ENCODE data around the gene BCAP29.

Gene BCAP29

DNA sequence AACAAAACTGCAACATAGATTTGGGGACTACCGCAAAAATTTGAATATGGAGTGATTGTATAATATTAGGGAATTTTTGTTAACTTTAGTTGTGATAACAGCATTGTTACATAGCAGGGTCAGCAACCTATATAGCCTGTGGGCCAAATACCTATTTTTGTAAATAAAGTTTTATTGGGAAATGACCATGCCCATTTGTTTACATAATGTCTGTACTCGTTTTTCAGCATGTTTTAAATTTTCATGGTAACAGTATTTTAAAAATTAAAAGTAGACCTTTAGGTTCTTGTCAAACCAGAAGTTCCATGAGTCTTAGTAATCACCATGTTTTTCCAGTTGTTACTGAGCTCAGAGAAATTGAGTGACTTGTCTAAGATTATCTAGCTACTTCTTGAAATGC lies 4.7 kb downstream of the BCAP29 start:
- FAIRE-seq, result no peak

DNA sequence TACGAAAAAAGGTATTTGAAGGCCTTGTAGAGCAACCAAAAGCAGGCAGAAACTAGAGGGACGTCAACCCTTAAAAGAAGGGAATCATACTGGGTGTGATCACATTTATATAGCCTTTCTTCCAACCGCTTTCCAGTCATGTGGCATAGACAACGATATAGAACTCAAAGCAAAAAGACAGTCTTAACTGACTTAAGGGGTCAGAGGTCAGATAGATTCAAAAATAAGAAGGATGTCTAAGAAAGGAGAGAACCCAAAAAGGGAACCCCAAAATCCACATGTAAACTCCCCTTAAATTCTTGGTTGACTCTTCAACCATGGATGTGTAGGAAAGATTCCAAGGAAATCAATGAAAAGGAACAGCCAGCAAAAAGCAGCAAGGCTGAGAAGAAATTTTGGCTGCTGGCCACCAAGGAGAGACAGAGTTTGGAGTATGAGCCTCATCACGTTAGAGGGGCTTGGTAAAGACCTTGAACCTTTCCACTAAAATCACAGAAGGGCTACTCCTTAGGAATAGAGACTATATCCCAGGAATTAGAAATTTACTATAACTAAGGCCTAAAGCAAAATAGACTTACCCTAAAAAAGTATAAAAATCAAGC lies 8.6 kb downstream of the BCAP29 start:
- FAIRE-seq, result no peak

DNA sequence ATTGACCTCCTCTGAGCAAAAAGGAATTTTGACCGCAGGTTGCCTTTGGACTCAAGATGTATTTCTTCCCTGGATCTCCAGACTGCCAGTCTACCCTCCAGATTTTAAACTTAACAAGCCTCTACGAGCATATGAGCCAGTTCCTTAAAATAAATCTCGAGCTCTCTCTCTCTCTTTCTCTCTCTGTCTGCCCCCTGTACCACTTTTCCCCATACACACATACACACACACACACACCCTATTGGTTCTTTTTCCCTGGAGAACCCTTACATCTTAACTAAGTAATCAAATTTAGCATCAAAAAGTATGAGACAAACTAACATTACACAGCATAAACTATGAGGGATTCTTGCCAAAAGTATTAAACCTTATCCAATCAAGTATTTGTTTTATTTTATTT lies 11.4 kb downstream of the BCAP29 start:
- no peak for FAIRE-seq

DNA sequence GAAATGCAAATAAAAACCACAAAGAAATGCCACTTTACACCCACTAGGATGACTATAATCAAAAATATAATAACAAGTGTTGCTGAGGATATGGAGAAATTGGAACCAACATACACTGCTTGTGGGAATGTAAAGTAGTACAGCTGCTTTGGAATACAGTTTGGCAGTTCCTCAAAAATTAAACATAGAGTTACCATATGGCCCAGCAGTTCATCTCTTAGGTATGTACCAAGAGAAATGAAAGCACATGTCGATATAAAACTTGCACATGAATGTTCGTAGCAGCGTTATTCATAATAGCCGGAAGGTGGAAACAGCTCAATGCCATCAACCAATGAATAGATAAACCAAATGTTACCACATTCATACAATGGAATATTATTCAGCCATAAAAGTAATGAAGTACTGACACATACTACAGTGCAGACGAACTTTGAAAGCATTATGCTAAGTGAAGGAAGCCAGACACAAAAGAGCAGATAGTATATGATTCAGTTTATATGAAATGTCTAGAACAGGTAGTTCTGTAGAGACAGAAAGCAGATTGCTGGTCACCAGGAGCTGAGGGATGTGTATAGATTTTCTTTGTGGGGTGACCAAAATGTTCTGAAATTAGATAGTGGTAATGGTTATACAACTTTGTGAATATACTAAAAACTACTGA lies 12.4 kb downstream of the BCAP29 start:
- FAIRE-seq, result no peak

DNA sequence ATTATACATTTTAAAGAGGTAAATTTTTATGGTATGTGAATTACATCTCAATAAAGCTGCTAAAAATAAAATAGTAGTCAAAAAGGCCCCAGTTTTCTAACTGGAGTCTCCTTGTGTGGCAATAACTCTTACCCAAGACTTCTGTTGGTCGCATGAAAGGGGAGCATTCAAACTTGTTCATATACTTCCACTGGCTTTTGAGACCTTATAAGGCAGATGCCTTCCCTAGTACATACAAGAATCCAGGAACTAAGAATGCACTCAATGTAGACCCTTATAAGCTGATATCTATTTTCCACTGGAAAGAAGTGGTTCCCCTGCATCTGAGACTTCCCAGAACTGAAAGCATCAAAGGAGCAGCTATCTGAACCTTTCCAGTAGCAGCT lies 13.0 kb downstream of the BCAP29 start:
- FAIRE-seq, result no peak

DNA sequence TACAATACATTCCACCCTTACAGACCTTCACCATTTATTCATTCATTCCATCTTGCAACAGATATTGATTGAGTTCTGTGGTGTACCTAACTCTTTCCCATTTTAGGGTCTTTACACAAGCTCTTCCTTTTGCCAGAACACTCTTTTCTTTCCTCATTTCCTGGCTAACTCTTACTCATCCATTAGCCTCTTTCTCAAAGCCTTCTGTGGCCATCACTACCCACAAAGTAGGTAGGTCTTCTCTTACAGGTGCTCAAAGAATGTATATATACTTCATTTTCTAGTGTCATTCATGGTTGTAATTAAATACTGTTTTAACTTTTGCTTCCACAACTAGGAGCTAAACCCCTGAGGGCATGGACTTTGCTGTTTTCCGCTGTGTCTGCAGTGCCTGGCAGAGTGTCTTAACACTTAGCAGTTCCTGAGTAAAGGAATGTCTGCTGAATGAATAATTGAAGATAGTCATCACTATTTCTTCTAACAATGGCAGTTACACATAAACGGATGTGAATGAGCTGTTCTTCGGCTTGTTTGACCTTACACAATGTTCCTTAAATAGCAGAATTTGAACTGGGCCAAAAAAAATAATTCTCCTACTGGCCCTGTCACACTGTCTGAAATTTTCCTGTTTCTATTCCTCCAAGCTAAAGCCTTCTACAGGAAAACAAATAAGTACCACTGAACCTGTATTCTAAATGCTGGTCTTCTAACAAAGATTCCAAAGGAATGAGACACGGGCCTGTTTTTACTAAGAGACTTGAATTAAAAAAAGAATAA lies 15.1 kb downstream of the BCAP29 start:
- no peak for FAIRE-seq

DNA sequence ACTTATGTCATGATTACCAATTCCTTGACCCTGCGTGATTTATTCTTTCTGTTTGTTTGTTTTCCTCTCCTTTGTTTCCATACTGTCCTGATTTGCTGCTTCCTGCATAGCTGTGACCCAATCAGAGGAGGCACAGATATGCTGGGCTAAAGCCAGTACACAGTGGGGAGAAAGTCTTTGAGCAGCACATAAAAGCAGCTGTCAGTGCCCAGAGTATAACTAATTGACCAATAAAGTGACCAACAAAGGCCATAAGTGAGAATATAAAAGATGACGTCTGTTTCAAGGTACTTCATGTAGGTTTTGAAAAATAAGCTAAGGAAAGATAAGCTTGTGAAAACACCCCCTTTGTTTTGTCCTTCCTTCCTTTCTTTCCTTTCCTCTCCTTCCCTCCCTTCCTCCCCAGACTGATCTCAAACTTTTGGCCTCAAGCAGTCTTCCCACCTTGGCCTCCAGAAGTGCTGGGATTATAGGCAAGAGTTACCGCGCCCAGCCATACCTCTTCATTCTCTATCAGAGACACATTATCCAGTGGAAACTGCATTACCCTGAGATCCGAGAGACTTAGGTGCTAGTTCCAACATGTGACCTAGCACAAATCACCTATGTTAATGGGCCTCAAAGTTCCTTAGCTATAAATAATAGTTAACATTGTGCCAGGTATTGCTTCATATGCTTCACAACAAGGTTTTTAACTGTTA lies 17.0 kb downstream of the BCAP29 start:
- FAIRE-seq, result no peak

DNA sequence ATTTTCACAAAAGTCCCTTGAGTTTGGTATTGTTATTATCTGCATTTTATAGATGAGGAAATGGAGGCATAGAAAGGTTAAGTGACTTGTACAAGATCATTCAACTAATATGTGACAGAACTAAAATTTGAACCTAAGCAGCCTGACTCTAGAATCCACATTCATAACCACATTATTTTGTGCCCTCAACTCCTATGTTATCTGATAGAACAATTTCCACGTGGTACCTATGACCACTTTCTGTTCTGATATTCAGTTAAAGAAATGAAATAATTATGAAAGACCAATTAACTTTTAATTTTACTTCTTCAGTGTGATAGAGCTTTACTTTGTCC lies 17.5 kb downstream of the BCAP29 start:
- no peak for FAIRE-seq

DNA sequence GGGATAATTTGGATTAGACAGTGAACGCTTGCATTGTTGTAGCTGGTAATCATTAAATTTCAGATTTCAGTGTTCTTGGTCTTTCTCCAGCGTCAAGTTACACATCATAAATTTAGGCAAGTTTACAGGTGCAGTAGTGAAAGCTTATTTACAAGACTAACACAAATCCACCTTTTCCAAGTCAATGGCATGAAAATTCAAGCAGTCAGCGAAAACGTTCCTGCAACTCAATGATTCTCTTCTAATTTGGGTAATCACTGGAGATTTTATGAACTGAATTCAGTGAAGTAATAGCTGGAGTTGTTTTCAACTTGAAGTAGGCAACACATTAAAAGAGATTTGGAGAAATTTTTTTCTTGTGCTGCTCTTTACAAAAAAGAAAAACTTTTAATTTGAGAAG lies 17.9 kb downstream of the BCAP29 start:
- no peak for FAIRE-seq

DNA sequence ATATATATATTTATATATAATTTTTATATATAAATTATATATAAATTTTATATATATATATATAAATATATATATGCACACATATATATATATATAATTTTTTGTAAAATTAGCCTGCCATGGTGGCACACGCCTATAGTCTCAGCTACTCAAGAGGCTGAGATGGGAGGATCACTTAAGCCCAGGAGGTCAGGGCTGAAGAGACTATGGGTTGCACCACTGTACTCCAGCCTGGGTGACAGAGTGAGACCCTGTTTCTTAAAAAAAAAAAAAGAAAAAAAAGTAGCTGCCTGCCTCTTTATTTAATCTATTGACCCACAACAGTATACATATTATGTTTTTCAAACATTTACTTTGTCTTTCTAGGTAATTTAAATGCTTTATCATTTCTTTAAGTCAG lies 19.2 kb downstream of the BCAP29 start:
- no peak for FAIRE-seq

DNA sequence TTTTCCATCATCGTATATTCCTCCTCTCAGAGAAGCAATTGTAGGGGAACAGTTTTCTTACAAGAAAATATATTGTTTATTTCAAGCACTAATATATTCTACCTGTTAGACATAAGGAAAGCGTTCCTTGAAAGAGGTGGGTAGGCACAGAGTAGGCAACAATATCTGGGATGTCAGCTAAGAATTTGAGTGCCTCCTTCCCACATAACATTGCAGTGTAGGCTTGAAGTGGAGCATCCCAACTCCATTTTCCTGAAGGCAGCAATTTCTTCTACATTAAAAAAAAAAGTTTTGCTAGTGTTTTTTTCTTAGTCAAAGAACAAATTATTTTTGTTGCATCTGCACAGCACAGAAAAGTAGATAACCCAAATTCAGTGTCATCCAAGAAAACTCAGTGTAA lies 20.8 kb downstream of the BCAP29 start:
- FAIRE-seq, result no peak

DNA sequence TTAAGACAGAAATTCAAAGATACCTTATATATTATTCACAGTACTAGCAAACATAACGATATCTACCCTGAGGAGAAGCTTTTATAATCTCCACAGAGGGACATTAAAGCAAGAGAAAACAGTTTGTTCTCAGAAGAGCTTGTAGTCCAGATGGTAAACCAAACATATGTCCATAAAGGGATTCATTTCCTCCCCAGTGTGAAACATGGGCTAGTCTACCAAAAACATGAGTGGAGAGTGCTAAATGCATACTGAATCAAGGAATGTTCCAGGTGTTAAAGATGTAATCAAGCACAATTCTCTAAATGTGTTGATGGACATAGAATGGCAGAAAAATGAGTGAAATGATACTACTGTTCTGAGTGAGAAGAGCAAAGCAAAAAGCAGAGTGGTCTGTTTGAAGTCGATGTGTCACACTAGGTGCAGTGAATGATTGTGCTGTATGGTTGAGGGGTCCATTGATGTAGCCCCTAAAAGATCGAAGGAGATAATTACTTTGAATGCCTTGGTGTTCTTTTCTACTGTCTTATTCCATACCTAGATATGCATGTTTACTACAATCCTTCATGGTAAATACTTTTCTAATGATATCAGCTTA lies 25.3 kb downstream of the BCAP29 start:
- FAIRE-seq, result no peak

DNA sequence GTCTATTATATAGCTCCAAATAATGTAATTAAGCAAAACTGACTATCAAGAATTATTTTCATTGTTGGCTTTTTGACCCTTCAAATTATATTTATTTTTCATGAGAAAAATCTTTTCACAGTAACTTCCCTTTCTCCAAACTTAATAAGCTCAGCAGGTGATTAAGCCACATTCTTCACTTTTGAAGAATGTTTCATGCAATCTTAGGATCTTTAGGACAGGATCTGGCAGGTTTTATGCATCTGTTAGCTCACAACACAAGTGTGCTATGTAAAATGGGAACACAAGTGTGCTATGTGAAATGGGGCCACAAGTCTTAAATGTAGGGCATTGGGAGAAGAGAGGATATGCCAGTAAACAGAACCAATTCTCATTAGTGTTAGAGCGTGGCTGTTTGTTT lies 26.3 kb downstream of the BCAP29 start:
- no peak for FAIRE-seq

DNA sequence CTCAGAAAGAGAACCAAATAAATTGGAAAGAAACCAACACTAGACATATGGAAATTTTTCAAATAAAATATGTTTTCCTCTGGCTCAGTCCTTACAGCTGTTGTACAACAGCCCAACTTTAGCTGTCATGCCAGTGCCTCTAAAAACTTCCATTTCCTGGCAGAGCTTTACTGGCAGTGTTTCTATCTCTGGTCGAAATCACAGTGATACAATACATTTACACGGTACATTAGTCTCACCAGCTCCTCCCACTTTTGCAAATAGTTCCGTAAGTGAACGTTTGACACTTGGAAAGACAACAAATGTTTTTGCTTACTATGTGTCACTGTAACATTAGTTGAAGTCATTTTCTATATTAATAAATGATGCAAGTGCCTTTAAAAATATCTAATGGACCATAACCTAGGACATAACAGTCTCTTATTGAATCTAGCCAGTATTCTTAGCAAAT lies 29.8 kb downstream of the BCAP29 start:
- no peak for FAIRE-seq

DNA sequence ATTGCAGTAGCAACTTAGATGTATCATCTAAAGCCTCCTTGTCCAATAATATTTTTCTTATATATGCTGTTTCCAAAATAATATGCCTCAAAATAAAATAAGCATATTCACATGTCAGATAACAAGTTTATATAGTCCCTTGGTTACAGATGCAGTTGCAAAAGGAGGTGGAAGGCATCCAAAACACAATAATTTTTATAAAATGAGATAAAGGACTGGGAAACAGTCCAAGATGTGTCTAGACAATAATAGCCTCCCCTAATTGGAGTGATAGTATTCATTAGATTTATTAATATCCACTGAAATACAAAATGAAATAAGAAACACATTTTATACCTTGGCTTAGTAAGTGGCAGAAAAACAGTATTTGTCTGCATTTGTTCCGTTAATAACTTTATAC lies 30.3 kb downstream of the BCAP29 start:
- FAIRE-seq, result no peak

DNA sequence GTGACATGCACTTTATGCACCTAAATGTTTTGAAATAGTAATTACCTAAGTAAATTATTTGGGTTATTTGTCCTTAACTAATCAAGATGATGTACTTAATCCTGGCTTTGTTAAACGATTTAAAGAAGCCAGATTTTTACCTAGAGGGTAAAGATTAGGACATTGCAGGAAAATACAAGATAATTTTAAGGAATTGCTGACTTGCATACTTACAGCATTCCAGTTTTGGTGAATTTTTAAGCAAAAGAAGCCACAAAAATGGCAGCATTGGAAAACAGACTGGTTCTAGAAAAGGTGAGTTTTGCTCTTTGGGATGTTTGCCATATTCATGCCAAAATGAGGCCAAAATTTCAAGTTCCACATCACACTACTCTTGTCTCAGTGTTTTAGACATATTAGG lies 33.4 kb downstream of the BCAP29 start:
- FAIRE-seq, result no peak

DNA sequence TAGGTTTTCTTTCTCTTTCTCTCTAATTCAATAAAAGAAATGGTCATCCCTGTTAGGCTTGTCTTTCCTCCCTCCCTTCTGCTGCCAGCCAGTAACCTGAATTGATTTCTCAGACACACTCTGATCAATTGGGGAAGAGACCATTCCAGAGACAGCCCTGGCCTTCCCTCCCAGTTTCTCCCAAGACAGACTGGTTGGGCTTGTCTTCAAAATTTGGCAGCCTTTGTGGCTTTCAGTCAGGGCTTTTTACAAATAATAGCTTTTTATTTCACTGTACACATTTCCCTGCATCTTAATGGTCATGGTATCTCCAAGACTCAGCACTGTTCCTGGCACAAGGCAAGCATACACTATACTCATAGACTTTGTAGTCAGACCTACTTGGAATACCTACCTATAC lies 33.9 kb downstream of the BCAP29 start:
- FAIRE-seq, result no peak

DNA sequence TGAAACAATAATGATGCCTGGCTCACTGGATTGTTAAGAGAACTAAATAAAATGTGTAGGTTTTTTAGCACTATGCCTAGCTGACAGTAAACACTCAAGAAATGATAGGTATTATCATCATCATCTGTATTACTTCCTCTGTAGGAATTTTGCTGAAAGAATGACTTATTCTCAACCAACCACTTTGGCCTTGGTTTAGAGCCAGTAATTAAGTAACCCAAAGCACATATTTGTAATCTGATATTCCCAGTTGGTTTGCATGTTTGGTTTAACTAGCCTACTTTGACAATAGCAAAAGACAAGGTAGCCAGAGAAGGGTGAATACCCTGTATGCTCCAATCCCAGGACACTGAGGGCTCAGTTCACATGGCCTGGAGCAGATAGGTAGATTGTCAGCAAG lies 34.4 kb downstream of the BCAP29 start:
- FAIRE-seq, result no peak

DNA sequence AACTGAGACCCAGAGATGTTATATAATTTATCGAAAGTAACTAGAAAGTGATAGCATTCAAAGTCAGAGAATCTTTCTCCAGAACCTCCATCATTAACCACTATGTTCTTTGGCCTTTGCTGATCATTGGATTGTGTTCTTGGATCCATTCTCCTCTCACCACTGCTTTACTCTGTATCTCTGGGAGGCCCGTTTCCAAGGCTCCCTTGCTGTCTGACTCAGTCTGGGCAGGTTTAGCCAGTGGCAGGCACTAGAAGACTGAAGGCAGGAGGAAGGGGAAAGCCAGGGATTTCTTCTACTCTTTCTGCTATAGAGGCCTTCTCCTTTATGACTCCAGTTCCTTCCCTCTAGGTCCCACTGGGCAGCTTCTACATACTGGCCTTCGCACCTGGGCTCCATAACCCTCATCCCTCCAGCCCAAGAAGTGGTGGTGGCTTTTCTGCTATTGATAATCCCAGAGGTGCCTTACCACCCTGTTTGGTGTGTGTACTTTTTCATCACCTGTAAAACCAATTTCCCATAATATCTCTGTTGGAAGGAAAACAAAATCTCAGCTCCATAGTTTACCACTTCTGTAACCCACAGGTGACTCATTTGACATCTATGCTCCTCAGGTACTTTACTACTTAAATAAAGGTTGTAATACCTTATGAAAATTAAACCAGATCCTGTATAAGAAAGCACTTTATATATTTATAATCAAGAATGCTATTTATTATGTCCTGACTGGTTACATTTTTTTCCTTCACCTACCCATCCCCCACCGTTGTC lies 36.0 kb downstream of the BCAP29 start:
- FAIRE-seq, result no peak

DNA sequence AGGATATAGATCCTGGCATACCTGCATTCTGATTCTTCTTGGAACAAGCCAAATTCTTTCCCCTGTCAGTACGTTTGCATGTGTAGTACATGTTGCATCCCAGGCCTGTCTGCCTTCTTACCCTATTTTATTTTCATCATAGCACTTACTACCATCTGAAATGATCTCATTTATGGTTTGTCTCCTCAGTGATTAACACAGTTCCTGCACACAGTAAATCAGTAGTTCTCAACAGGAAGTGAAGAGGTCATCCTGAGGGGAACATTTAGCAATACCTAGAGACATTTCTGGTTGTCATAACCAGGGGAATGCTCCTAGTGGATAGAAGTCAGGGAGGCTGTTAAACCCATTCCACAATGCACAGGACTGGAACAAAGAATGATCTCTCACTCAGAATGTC lies 42.4 kb downstream of the BCAP29 start:
- FAIRE-seq, result no peak

DNA sequence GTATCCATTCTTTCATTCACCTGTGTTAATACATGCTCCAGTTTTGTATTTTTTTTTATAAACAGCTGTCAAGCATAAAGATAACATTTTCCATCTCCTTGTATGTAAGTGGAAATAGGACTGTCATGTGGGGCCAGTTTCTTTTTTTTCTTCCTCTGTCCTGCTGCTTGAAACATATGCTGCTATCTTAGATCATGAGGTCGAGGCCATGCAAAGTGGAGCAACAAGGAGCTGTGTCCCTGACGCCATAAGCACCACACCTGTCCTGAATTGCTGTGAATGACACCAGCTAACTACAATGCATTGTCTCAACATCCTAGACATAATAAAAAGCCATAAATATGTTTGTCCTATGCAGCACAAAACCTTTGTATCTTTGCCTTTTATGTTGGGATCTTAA lies 42.8 kb downstream of the BCAP29 start:
- FAIRE-seq, result no peak

DNA sequence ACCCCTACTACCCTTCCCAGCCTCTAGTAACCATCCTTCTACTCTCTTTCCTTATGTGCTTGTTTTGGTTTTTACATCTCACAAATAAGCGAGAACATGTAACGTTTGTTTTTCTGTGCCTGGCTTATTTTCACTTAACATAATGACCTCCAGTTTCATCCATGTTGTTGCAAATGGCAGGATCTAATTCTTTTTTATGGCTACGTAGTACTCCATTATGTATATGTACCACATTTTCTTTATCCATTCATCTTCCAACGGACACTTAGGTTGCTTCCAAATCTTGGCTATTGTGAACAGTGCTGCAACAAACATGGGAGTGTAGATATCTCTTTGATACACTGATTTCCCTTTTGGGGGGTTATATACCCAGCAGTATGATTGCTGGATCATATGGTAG lies 47.0 kb downstream of the BCAP29 start:
- no peak for FAIRE-seq

Data from TTC549 (cell line).